Measurements from ENCODE around the gene USP46. TPM values are rescaled to one million over a fixed set of nuclear protein-coding genes. Genes with fewer than 3 reads are reported as not detected.

The USP46 gene
- total RNA-seq, 1 experiment from 2014 or later, result 15.5 TPM

- DNase-seq (ENCODE audit: low read depth, low spot score) (no peak), ATAC-seq (no peak)
- in situ Hi-C loops (cut with HindIII; ENCODE audit: low pct_unique_long_range_greater_than_20kb, low sequenced_read_pairs) (no loop called here), intact Hi-C loops (cut with micrococcal nuclease; ENCODE audit: unreplicated experiment) (no loop called here)
- H3K27ac ChIP-seq (ENCODE audit: low read length), result peak overlapping the region; percentile 63; the same call in 1 of the 2 replicates
- ChIA-PET POLR2A (no interaction called here), CTCF (no interaction called here)
- no TSS peak for BruUV-seq (replicated peaks)
- peaks cover 5% of the 10 kb centered on the region; the same call in 1 of the 2 replicates for H3K36me3 ChIP-seq (ENCODE audit: control insufficient read depth, insufficient read depth, low read length)
- peak overlapping the region; percentile 64 to 65 for H3K4me3 ChIP-seq (ENCODE audit: low read depth in 2 of 2, low read length in 2 of 2)
- H3K27me3 ChIP-seq (ENCODE audit: control insufficient read depth, insufficient read depth, low read length), result no peaks in the 10 kb centered on the region
- peaks cover 7% of the 10 kb centered on the region for H3K4me1 ChIP-seq (ENCODE audit: control insufficient read depth, insufficient read depth, low read length)
- TF ChIP-seq CTCF (IDR thresholded peaks at IDR 0.05) (no peak), REST (IDR thresholded peaks at IDR 0.05; ENCODE audit: insufficient read depth in 1 of 2, low read depth in 2 of 2, low read length in 1 of 2) (no peak), TCF7L2 (IDR thresholded peaks at IDR 0.05; ENCODE audit: low read depth, low read length) (no peak), SIN3A (IDR thresholded peaks at IDR 0.05; ENCODE audit: borderline replicate concordance, insufficient read depth, low read depth, low read length) (no peak), POLR2AphosphoS5 (IDR thresholded peaks at IDR 0.05; ENCODE audit: low read depth, low read length) (no peak)
- H3K9me3 ChIP-seq (ENCODE audit: control insufficient read depth, insufficient read depth, low read depth, low read length), result no peaks in the 10 kb centered on the region
Observed at GRCh38 chr4:52658641-52659000, 480 bp downstream of the USP46 start.

- intact Hi-C loops (cut with micrococcal nuclease; ENCODE audit: unreplicated experiment) (no loop called here), in situ Hi-C loops (cut with HindIII; ENCODE audit: low pct_unique_long_range_greater_than_20kb, low sequenced_read_pairs) (no loop called here)
- ATAC-seq (no peak), DNase-seq (ENCODE audit: low read depth, low spot score) (no peak)
- no TSS peak for BruUV-seq (replicated peaks)
- Histone ChIP-seq H3K27ac (ENCODE audit: low read length) (no peak overlapping the region), H3K27me3 (ENCODE audit: control insufficient read depth, insufficient read depth, low read length) (no peaks in the 10 kb centered on the region), H3K36me3 (ENCODE audit: control insufficient read depth, insufficient read depth, low read length) (peaks cover 5% of the 10 kb centered on the region; the same call in 1 of the 2 replicates), H3K9me3 (ENCODE audit: control insufficient read depth, insufficient read depth, low read depth, low read length) (no peaks in the 10 kb centered on the region), H3K4me1 (ENCODE audit: control insufficient read depth, insufficient read depth, low read length) (peaks cover 7% of the 10 kb centered on the region), H3K4me3 (ENCODE audit: low read depth in 2 of 2, low read length in 2 of 2) (peak overlapping the region; percentile 64 to 65)
- ChIA-PET CTCF (interaction anchor here (0.6 kb wide), 1 partner anchor 85 kb away, joined by 4 read pairs; no protein-coding TSS in a partner anchor), POLR2A (no interaction called here)
- no peak for TF ChIP-seq CTCF (IDR thresholded peaks at IDR 0.05)
- no peak for TF ChIP-seq SIN3A (IDR thresholded peaks at IDR 0.05; ENCODE audit: borderline replicate concordance, insufficient read depth, low read depth, low read length)
- no peak for TF ChIP-seq TCF7L2 (IDR thresholded peaks at IDR 0.05; ENCODE audit: low read depth, low read length)
- TF ChIP-seq REST (IDR thresholded peaks at IDR 0.05; ENCODE audit: insufficient read depth in 1 of 2, low read depth in 2 of 2, low read length in 1 of 2), result no peak
- TF ChIP-seq POLR2AphosphoS5 (IDR thresholded peaks at IDR 0.05; ENCODE audit: low read depth, low read length), result no peak
Observed at GRCh38 chr4:52657618-52658501, 1.2 kb downstream of the USP46 start.
